CD4-positive, alpha-beta T cell (primary cell): ENCODE measurements around the gene GNG10. TPM values are rescaled to one million over a fixed set of nuclear protein-coding genes. Genes with fewer than 3 reads are reported as not detected.

Source experiments
- ATAC-seq: fragments of 200-7000 bp; cut with Tn5 transposase; one replicate; pipeline ENCODE4 v1.10.0; 2022; ENCODE audit warnings: mild to moderate bottlenecking; ENCODE audit not compliant: poor library complexity
- CTCF ChIA-PET: fragments of 350-600 bp; sonication (Branson Sonifier 250); formaldehyde crosslinking; loops from one replicate; lab custom pipeline; 2021; ENCODE audit warnings: antibody characterized with exemption, inconsistent platforms; lab: Charles Lee
- POLR2A ChIA-PET: fragments of 350-600 bp; sonication (Branson Sonifier 250); formaldehyde crosslinking; loops from one replicate; lab custom pipeline; 2021; ENCODE audit warnings: antibody characterized with exemption, inconsistent platforms; lab: Charles Lee
- DNase-seq, 14 experiments: peaks; one replicate each; pipeline ENCODE4 v3.0.0-alpha.2; 2013 to 2020; ENCODE audit warnings: mixed read lengths in 2 of 14
- H3K27ac ChIP-seq, 2 donors: one replicate each; pipeline versions ENCODE4 v1.5.1 to v1.7.0; 2013; ENCODE audit warnings: low read length in 2 of 2, low read depth in 1 of 2, mild to moderate bottlenecking in 1 of 2
- H3K27me3 ChIP-seq, 2 experiments: 1 replicate in 1 of 2; 2 replicates in 1 of 2; pipeline versions ENCODE4 v1.6.1 to v1.7.0; 2013; ENCODE audit warnings: low read length in 2 of 2, control low read depth in 1 of 2, mild to moderate bottlenecking in 1 of 2, moderate library complexity in 1 of 2; ENCODE audit not compliant: insufficient read depth in 2 of 2, control insufficient read depth in 1 of 2
- H3K36me3 ChIP-seq: one replicate; pipeline ENCODE4 v1.6.1; 2013; ENCODE audit warnings: low read length, control low read depth; ENCODE audit not compliant: insufficient read depth
- H3K4me1 ChIP-seq: one replicate; pipeline ENCODE4 v1.6.1; 2013; ENCODE audit warnings: low read length, control low read depth; ENCODE audit not compliant: insufficient read depth
- H3K4me3 ChIP-seq: one replicate; pipeline ENCODE4 v1.5.1; 2013; ENCODE audit warnings: mild to moderate bottlenecking, low read length, moderate library complexity
- H3K9me3 ChIP-seq, 2 experiments: 1 replicate in 1 of 2; 2 replicates in 1 of 2; pipeline versions ENCODE4 v1.6.1 to v1.7.0; 2013; ENCODE audit warnings: low read length in 2 of 2, mild to moderate bottlenecking in 2 of 2, control low read depth in 1 of 2, moderate library complexity in 1 of 2; ENCODE audit not compliant: control insufficient read depth in 1 of 2, insufficient read depth in 1 of 2
- H3K27ac Mint-ChIP-seq: one replicate; pipeline ENCODE4 v1.8.0; 2020; ENCODE audit warnings: mixed read lengths
- H3K27me3 Mint-ChIP-seq: one replicate; pipeline ENCODE4 v1.8.0; 2021; ENCODE audit warnings: mixed read lengths
- H3K36me3 Mint-ChIP-seq: one replicate; pipeline ENCODE4 v1.8.0; 2021; ENCODE audit warnings: low read depth, mixed read lengths
- H3K4me1 Mint-ChIP-seq: one replicate; pipeline ENCODE4 v1.8.0; 2021; ENCODE audit warnings: low read depth, mixed read lengths
- H3K4me3 Mint-ChIP-seq: one replicate; pipeline ENCODE4 v1.8.0; 2020; ENCODE audit warnings: mild to moderate bottlenecking, mixed read lengths
- H3K9me3 Mint-ChIP-seq: one replicate; pipeline ENCODE4 v1.8.0; 2020; ENCODE audit warnings: mixed read lengths
- intact Hi-C, 2 experiments: fragments of 100-400 bp; cut with DNase I in 1 of 2; cut with micrococcal nuclease in 1 of 2; formaldehyde crosslinking; loops; one replicate each; pipeline versions ENCODE4 v1.15.1 to v1.9.0; 2023 to 2025; cut with DNase I, micrococcal nuclease
- total RNA-seq, 174 experiments: library from RNA in 2 of 174; stranded (reverse) in 2 of 174; gene quantifications; one replicate each; pipeline ENCODE4 v1.2.3 and lab custom pipeline; 2021 to 2026
- TF ChIP-seq, protein P1 (sequence below): fragments of 200-600 bp; IDR thresholded peaks from one replicate; pipeline ENCODE4 v1.8.0; 2022; ENCODE audit warnings: antibody characterized with exemption, mild to moderate bottlenecking

The GNG10 gene
- total RNA-seq, 2 experiments from 2014 or later: 2.8 to 3.0 TPM

GRCh38 chr9:111648066-111648465, 13.3 kb upstream of the GNG10 start:
- no peaks in the 10 kb centered on the region for H3K9me3 Mint-ChIP-seq
- ATAC-seq: no peak
- H3K27ac ChIP-seq: no peak overlapping the region
- no peak overlapping the region for H3K4me3 Mint-ChIP-seq
- no peaks in the 10 kb centered on the region for H3K27me3 ChIP-seq
- TF ChIP-seq, protein P1, sequence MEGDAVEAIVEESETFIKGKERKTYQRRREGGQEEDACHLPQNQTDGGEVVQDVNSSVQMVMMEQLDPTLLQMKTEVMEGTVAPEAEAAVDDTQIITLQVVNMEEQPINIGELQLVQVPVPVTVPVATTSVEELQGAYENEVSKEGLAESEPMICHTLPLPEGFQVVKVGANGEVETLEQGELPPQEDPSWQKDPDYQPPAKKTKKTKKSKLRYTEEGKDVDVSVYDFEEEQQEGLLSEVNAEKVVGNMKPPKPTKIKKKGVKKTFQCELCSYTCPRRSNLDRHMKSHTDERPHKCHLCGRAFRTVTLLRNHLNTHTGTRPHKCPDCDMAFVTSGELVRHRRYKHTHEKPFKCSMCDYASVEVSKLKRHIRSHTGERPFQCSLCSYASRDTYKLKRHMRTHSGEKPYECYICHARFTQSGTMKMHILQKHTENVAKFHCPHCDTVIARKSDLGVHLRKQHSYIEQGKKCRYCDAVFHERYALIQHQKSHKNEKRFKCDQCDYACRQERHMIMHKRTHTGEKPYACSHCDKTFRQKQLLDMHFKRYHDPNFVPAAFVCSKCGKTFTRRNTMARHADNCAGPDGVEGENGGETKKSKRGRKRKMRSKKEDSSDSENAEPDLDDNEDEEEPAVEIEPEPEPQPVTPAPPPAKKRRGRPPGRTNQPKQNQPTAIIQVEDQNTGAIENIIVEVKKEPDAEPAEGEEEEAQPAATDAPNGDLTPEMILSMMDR: no peak
- H3K27me3 Mint-ChIP-seq: no peaks in the 10 kb centered on the region
- no peak overlapping the region for H3K27ac Mint-ChIP-seq
- peaks cover 47% of the 10 kb centered on the region for H3K36me3 Mint-ChIP-seq
- ChIA-PET CTCF (no interaction called here), POLR2A (no interaction called here)
- no peaks in the 10 kb centered on the region for H3K9me3 ChIP-seq
- peaks cover 26% of the 10 kb centered on the region for H3K36me3 ChIP-seq
- intact Hi-C loops: no loop called here
- DNase-seq: no peak
- no peaks in the 10 kb centered on the region for H3K4me1 Mint-ChIP-seq
- H3K4me3 ChIP-seq: no peak overlapping the region
- H3K4me1 ChIP-seq: no peaks in the 10 kb centered on the region

DNA sequence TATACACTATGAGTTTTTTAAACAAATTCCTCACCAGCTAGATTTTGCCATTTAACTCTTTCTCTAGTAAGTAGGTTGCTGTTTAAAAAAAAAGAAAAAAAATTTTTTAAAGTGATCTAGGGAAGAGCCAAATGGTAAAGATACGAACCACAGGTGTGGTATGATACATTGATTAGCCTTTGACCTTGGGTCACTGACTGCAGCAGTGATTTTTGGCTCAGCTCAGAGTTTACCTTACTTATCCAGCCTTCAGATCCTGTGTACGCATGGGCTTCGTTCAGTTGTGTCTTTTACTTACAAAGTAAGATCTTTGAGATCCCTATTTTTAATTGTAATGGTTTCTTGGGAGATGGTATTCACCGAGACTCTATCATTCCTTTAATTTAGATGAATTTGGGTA, 12.4 kb upstream of the GNG10 start:
- Mint-ChIP-seq H3K36me3 (peaks cover 45% of the 10 kb centered on the region), H3K4me1 (no peaks in the 10 kb centered on the region), H3K27me3 (no peaks in the 10 kb centered on the region), H3K27ac (no peak overlapping the region), H3K4me3 (no peak overlapping the region), H3K9me3 (no peaks in the 10 kb centered on the region)
- POLR2A ChIA-PET: interaction anchor here (0.8 to 1.4 kb wide), 2 partner anchors 12 to 16 kb away, joined by 3 read pairs; no protein-coding TSS in a partner anchor
- no peaks in the 10 kb centered on the region for H3K4me1 ChIP-seq
- TF ChIP-seq, protein P1: no peak
- no peak overlapping the region for H3K4me3 ChIP-seq
- peaks cover 27% of the 10 kb centered on the region for H3K36me3 ChIP-seq
- no peak for ATAC-seq
- H3K9me3 ChIP-seq: no peaks in the 10 kb centered on the region
- no peaks in the 10 kb centered on the region for H3K27me3 ChIP-seq
- intact Hi-C loops: no loop called here
- H3K27ac ChIP-seq: no peak overlapping the region
- DNase-seq: no peak
- CTCF ChIA-PET: no interaction called here

- Mint-ChIP-seq H3K4me3 (no peak overlapping the region), H3K4me1 (peaks cover 7% of the 10 kb centered on the region), H3K9me3 (no peaks in the 10 kb centered on the region), H3K27ac (no peak overlapping the region), H3K36me3 (peaks cover 11% of the 10 kb centered on the region), H3K27me3 (no peaks in the 10 kb centered on the region)
- H3K27ac ChIP-seq: no peak overlapping the region
- no peak for DNase-seq
- no peak for ATAC-seq
- intact Hi-C loops: no loop called here
- peaks cover 9% of the 10 kb centered on the region for H3K4me1 ChIP-seq
- TF ChIP-seq, protein P1: no peak
- peaks cover 6% of the 10 kb centered on the region for H3K36me3 ChIP-seq
- H3K27me3 ChIP-seq: no peaks in the 10 kb centered on the region
- CTCF ChIA-PET: no interaction called here
- H3K4me3 ChIP-seq: no peak overlapping the region
- H3K9me3 ChIP-seq: no peaks in the 10 kb centered on the region
- POLR2A ChIA-PET: interaction anchor here (0.8 kb wide), 1 partner anchor 9 kb away, joined by 3 read pairs; no protein-coding TSS in a partner anchor
Measured at GRCh38 chr9:111657051-111657450, 4.4 kb upstream of the GNG10 start.
